ENCODE measurements around the gene ADAMTS12. TPM values are rescaled to one million over a fixed set of nuclear protein-coding genes. Genes with fewer than 3 reads are reported as not detected.

Gene ADAMTS12
- total RNA-seq, 1 experiment from 2014 or later = 6.2 TPM

GRCh38 chr5:33531037-33531298, 360.8 kb downstream of the ADAMTS12 start:
- H2BK20ac ChIP-seq (ENCODE audit: low read depth, low read length, poor library complexity, severe bottlenecking) = no peak overlapping the region
- H2BK120ac ChIP-seq (ENCODE audit: low read depth, low read length, poor library complexity, severe bottlenecking) = no peak overlapping the region
- H3K4me1 ChIP-seq (ENCODE audit: insufficient read depth, low read length) = no peaks in the 10 kb centered on the region
- DNase-seq = no peak
- no peaks in the 10 kb centered on the region for H3K23me2 ChIP-seq (ENCODE audit: insufficient read length, low read depth, low read length, poor library complexity, severe bottlenecking)
- peaks cover 4 to 5% of the 10 kb centered on the region in 2 experiments for H3K4me1 Mint-ChIP-seq
- H3K9me3 ChIP-seq (ENCODE audit: control insufficient read depth, low read depth, low read length) = no peaks in the 10 kb centered on the region
- no peak overlapping the region for H3T11ph ChIP-seq (ENCODE audit: low read length)
- H3K79me2 ChIP-seq (ENCODE audit: insufficient read depth, low read length) = no peaks in the 10 kb centered on the region
- no peak overlapping the region for H3K23ac ChIP-seq (ENCODE audit: insufficient read length, low read depth, low read length)
- H2AK5ac ChIP-seq (ENCODE audit: insufficient read length, low read length) = no peak overlapping the region
- no peak overlapping the region for H3K27ac ChIP-seq (ENCODE audit: insufficient read length, low read depth, low read length)
- H2AFZ ChIP-seq (ENCODE audit: low read length) = no peak overlapping the region
- H3K4me2 ChIP-seq (ENCODE audit: insufficient read depth, insufficient read length, low read length) = no peak overlapping the region
- peaks cover 0 to 4% (median 4%) of the 10 kb centered on the region in 3 experiments; a peak in 3 of 7 replicates for H3K36me3 Mint-ChIP-seq (ENCODE audit: insufficient read depth in 1 of 3, low read depth in 3 of 3)
- H4K20me1 ChIP-seq (ENCODE audit: control insufficient read depth, insufficient read depth, insufficient read length) = no peaks in the 10 kb centered on the region
- H3K9me3 Mint-ChIP-seq = no peaks in the 10 kb centered on the region
- no peaks in the 10 kb centered on the region for H3K27me3 Mint-ChIP-seq (ENCODE audit: low read depth)
- no peak overlapping the region for H2BK15ac ChIP-seq (ENCODE audit: low read depth, low read length)
- H4K91ac ChIP-seq (ENCODE audit: insufficient read length, low read depth, low read length) = no peak overlapping the region
- H3K18ac ChIP-seq (ENCODE audit: insufficient read length, low read depth, low read length) = no peak overlapping the region
- WGBS (ENCODE audit: extremely low coverage, insufficient read length, low lambda C conversion rate) = no CpG with 5 or more reads among the region's 3 CpGs
- no peak overlapping the region for H4K8ac ChIP-seq (replicated peaks; ENCODE audit: insufficient read length, low read depth, low read length)
- no peak overlapping the region for H3K4me3 Mint-ChIP-seq
- no peak overlapping the region for H2BK5ac ChIP-seq (ENCODE audit: insufficient read length, low read length)
- no peak overlapping the region for H3K14ac ChIP-seq (ENCODE audit: insufficient read depth, low read length)
- no peak overlapping the region for H4K5ac ChIP-seq (ENCODE audit: insufficient read length, low read depth, low read length)
- H3K56ac ChIP-seq (ENCODE audit: insufficient read length, low read depth, low read length) = no peak overlapping the region
- H3K9ac ChIP-seq (ENCODE audit: extremely low read depth, insufficient read length, low read length) = no peak overlapping the region
- no peak overlapping the region for H3K4ac ChIP-seq (ENCODE audit: low read depth, low read length)
- no peak overlapping the region; a peak in 1 of 7 replicates for H3K27ac Mint-ChIP-seq
- no peak for TF ChIP-seq CTCF (conservative IDR thresholded peaks at IDR 0.05)
- no peak overlapping the region for H2BK12ac ChIP-seq (ENCODE audit: insufficient read length, low read depth, low read length)
- no peaks in the 10 kb centered on the region for H3K27me3 ChIP-seq (ENCODE audit: insufficient read depth, low read length)
- no peaks in the 10 kb centered on the region for H3K79me1 ChIP-seq (ENCODE audit: insufficient read depth, low read depth, low read length, poor library complexity, severe bottlenecking)

All from H9 (cell line).